GM23338 (cell line): ENCODE measurements around the gene JAKMIP1. TPM values are rescaled to one million over a fixed set of nuclear protein-coding genes. Genes with fewer than 3 reads are reported as not detected.

ENCODE experiments used
- ATAC-seq: fragments of 200-7000 bp; cut with Tn5 transposase; 3 replicates; pipeline ENCODE4 v1.9.1; 2020
- DNase-seq: peaks from one replicate; pipeline ENCODE4 v3.0.0-alpha.2; 2015; ENCODE audit warnings: low spot score
- H2AFZ ChIP-seq: fragments of 200-600 bp; sonication (generic); 2 replicates; pipeline ENCODE4 v1.8.0; 2016; ENCODE audit warnings: antibody characterized with exemption, mild to moderate bottlenecking, moderate library complexity
- H3F3A ChIP-seq: fragments of 200-600 bp; sonication (generic); replicated peaks from 2 replicates; pipeline ENCODE4 v1.8.0; 2017; ENCODE audit warnings: antibody characterized with exemption, mixed run types, low read depth
- H3K27ac ChIP-seq: fragments of 200-600 bp; sonication (generic); 2 replicates; pipeline ENCODE4 v1.6.1; 2016; ENCODE audit warnings: low read depth
- H3K27me3 ChIP-seq: fragments of 200-600 bp; sonication (generic); 2 replicates; pipeline ENCODE4 v1.8.0; 2016; ENCODE audit warnings: mild to moderate bottlenecking, mixed run types, moderate library complexity; ENCODE audit not compliant: insufficient read depth
- H3K36me3 ChIP-seq: fragments of 200-600 bp; sonication (generic); 2 replicates; pipeline ENCODE4 v1.8.0; 2016; ENCODE audit warnings: mild to moderate bottlenecking; ENCODE audit not compliant: insufficient read depth
- H3K4me1 ChIP-seq: fragments of 200-600 bp; sonication (generic); 2 replicates; pipeline ENCODE4 v1.8.0; 2016; ENCODE audit warnings: mild to moderate bottlenecking, moderate library complexity; ENCODE audit not compliant: insufficient read depth
- H3K4me2 ChIP-seq: fragments of 200-600 bp; sonication (generic); 2 replicates; pipeline ENCODE4 v1.7.1; 2017; ENCODE audit warnings: mixed run types
- H3K4me3 ChIP-seq: fragments of 200-600 bp; sonication (generic); 2 replicates; pipeline ENCODE4 v1.6.1; 2016; ENCODE audit warnings: mixed run types
- H3K79me2 ChIP-seq: fragments of 200-600 bp; sonication (generic); replicated peaks from 2 replicates; pipeline ENCODE4 v1.8.0; 2017; ENCODE audit warnings: mild to moderate bottlenecking; ENCODE audit not compliant: insufficient read depth
- H3K9me2 ChIP-seq: fragments of 200-600 bp; sonication (generic); 2 replicates; pipeline ENCODE4 v1.8.0; 2017; ENCODE audit not compliant: insufficient read depth
- H4K20me1 ChIP-seq: fragments of 200-600 bp; sonication (generic); replicated peaks from 2 replicates; pipeline ENCODE4 v1.8.0; 2017; ENCODE audit warnings: mild to moderate bottlenecking; ENCODE audit not compliant: insufficient read depth
- H3K27ac Mint-ChIP-seq: 2 replicates; pipeline ENCODE4 v1.8.0; 2020; ENCODE audit warnings: inconsistent platforms, mild to moderate bottlenecking, moderate library complexity, mixed read lengths
- H3K27me3 Mint-ChIP-seq: 3 replicates; pipeline ENCODE4 v1.8.0; 2022; ENCODE audit warnings: low read depth, mild to moderate bottlenecking, moderate library complexity, mixed read lengths, inconsistent platforms; ENCODE audit not compliant: insufficient read depth, poor library complexity
- H3K36me3 Mint-ChIP-seq: 3 replicates; pipeline ENCODE4 v1.8.0; 2021; ENCODE audit warnings: low read depth, mild to moderate bottlenecking, inconsistent platforms, moderate library complexity, mixed read lengths
- H3K4me1 Mint-ChIP-seq: 3 replicates; pipeline ENCODE4 v1.8.0; 2020; ENCODE audit warnings: mild to moderate bottlenecking, inconsistent platforms, mixed read lengths
- H3K4me3 Mint-ChIP-seq: 3 replicates; pipeline ENCODE4 v1.8.0; 2021; ENCODE audit warnings: moderate library complexity, mild to moderate bottlenecking, inconsistent platforms, mixed read lengths
- H3K9me3 Mint-ChIP-seq: 3 replicates; pipeline ENCODE4 v1.8.0; 2020; ENCODE audit warnings: moderate library complexity, mild to moderate bottlenecking, inconsistent platforms, mixed read lengths
- CREB1 ChIP-seq: fragments of 250-450 bp; sonication (Bioruptor Pico); IDR thresholded peaks from 2 replicates; pipeline ENCODE4 v1.5.0; 2020; ENCODE audit warnings: low read depth, mild to moderate bottlenecking, moderate library complexity
- CTCF ChIP-seq, 2 experiments: fragments of 200-600 bp in 1 of 2; sonication (generic) in 1 of 2; conservative IDR thresholded peaks; 2 replicates each; pipeline versions ENCODE4 v1.5.1 to v1.6.1; 2016 to 2017; ENCODE audit warnings: antibody characterized with exemption in 2 of 2, low read depth in 2 of 2, mild to moderate bottlenecking in 2 of 2, moderate library complexity in 1 of 2
- EZH2 ChIP-seq: fragments of 200-600 bp; sonication (generic); IDR thresholded peaks from one replicate; pipeline ENCODE4 v1.8.0; 2017; ENCODE audit warnings: antibody characterized with exemption, mild to moderate bottlenecking, low read depth; ENCODE audit not compliant: unreplicated experiment
- JUNB ChIP-seq: IDR thresholded peaks from one replicate; pipeline ENCODE4 v1.6.1; 2016; ENCODE audit warnings: antibody characterized with exemption; ENCODE audit not compliant: unreplicated experiment
- NANOG ChIP-seq: IDR thresholded peaks from 2 replicates; pipeline ENCODE4 v1.6.1; 2016; ENCODE audit warnings: antibody characterized with exemption, borderline replicate concordance
- REST ChIP-seq: IDR thresholded peaks from one replicate; pipeline ENCODE4 v1.6.1; 2018; ENCODE audit warnings: antibody characterized with exemption; ENCODE audit not compliant: unreplicated experiment
- STAT1 ChIP-seq: IDR thresholded peaks from one replicate; pipeline ENCODE4 v1.6.1; 2016; ENCODE audit warnings: antibody characterized with exemption; ENCODE audit not compliant: unreplicated experiment
- ZNF114 ChIP-seq: fragments of 250-450 bp; sonication (Bioruptor Pico); IDR thresholded peaks from 2 replicates; pipeline ENCODE4 v1.5.0; 2020; ENCODE audit warnings: mild to moderate bottlenecking, moderate library complexity
- ZNF331 ChIP-seq: fragments of 250-450 bp; sonication (Bioruptor Pico); IDR thresholded peaks from 2 replicates; pipeline ENCODE4 v1.5.0; 2020; ENCODE audit warnings: low read depth, mild to moderate bottlenecking, moderate library complexity
- ZNF462 ChIP-seq: fragments of 250-450 bp; sonication (Bioruptor Pico); IDR thresholded peaks from 2 replicates; pipeline ENCODE4 v1.5.0; 2020; ENCODE audit warnings: mild to moderate bottlenecking, moderate library complexity
- polyA plus RNA-seq: library from polyadenylated mRNA; unstranded; fragments of >200 nt; fragmentation: Nextera tagmentation; extraction: Ambion mirVana; gene quantifications from 2 replicates; pipeline ENCODE4 v1.2.1, GENCODE V29; 2016
- total RNA-seq: library from RNA; depleted of rRNA; stranded (reverse); fragments of >200 nt; shearing (Covaris generic); gene quantifications from 2 replicates; pipeline ENCODE4 v1.2.3, GENCODE V29; 2014

Gene JAKMIP1
- total and polyA plus RNA-seq, 2 experiments from 2014 or later: 4.6 to 5.1 TPM

- no peak for TF ChIP-seq STAT1
- no peak for TF ChIP-seq CREB1 (CRISPR knock-in tag)
- no peak for TF ChIP-seq JUNB
Measured at GRCh38 chr4:6198278-6198677, 2.1 kb downstream of the JAKMIP1 start (continued).

DNA sequence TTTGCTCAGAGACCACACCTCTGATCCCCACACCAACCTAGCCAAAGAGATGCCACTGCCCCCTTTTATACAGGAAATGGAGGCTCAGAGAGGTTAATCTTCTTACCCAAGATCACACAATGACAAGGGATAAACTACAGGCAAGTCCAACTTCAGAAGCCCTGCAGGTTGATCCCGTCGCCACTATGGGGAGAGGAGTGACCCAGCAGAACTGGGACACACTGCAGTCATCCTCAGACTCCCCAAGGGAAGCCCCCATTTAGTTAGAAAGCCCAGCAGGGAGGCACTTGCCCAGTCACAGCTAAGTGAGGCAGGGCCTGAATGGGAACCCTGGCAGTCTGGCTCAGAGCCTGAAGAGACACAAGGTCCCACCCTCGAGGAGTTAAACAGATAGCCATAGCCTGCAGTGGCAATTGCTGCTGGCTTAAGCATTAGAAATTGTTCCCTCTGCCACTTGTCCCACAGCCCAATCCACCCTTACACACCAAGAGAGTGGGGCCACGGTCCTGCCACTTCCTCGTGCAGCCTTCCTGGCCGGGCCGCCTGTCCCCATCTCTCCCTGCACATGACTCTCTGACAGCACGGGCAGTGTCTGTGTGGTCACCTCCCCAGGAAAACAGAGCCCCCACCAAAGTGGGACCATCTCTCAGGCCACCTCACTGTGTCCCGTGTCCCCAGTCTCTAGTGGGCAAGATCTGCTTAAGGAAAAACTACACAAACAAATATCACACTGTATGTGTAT is 2.7 kb downstream of the JAKMIP1 start:
- TF ChIP-seq ZNF331: no peak
- TF ChIP-seq ZNF114 (CRISPR knock-in tag): no peak
- TF ChIP-seq NANOG: no peak
- TF ChIP-seq REST: no peak
- TF ChIP-seq EZH2: no peak
- no peak for TF ChIP-seq ZNF462
- no peak for TF ChIP-seq STAT1
- TF ChIP-seq CREB1 (CRISPR knock-in tag): no peak
- no peak for TF ChIP-seq CTCF (conservative IDR thresholded peaks at IDR 0.05; ENCODE audit: low read depth in 2 of 2)
- no peaks in the 10 kb centered on the region for H3K36me3 ChIP-seq
- no peak overlapping the region for H3K27ac Mint-ChIP-seq
- peaks cover 18% of the 10 kb centered on the region for H3K27me3 Mint-ChIP-seq
- peaks cover 7% of the 10 kb centered on the region; the same call in 1 of the 2 replicates for H4K20me1 ChIP-seq
- DNase-seq (no peak), ATAC-seq (no peak)
- H3K4me1 ChIP-seq: peaks cover 31% of the 10 kb centered on the region
- H3K4me1 Mint-ChIP-seq: peaks cover 41% of the 10 kb centered on the region
- H3K9me2 ChIP-seq: no peaks in the 10 kb centered on the region
- H2AFZ ChIP-seq: no peak overlapping the region
- H3F3A ChIP-seq: 0 out of 2 replicates have a peak, but pooled peaks cover 4% of the 10 kb centered on the region
- peaks cover 13% of the 10 kb centered on the region for H3K27me3 ChIP-seq
- peaks cover 7% of the 10 kb centered on the region; the same call in 2 of the 3 replicates for H3K9me3 Mint-ChIP-seq
- H3K36me3 Mint-ChIP-seq: no peaks in the 10 kb centered on the region
- H3K4me3 Mint-ChIP-seq: peak overlapping the region; percentile 76; the same call in 1 of the 3 replicates
- H3K4me3 ChIP-seq: no peak overlapping the region
- H3K4me2 ChIP-seq: 0 out of 2 replicates have a peak overlapping the region, but pooled peaks have one; percentile 91
- no peak overlapping the region for H3K27ac ChIP-seq
- peaks cover 8% of the 10 kb centered on the region; the same call in 1 of the 2 replicates for H3K79me2 ChIP-seq
